CD4-positive, alpha-beta memory T cell (primary cell): ENCODE results near the gene STXBP4. TPM values are rescaled to one million over a fixed set of nuclear protein-coding genes. Genes with fewer than 3 reads are reported as not detected.
A peak's percentile ranks its signal among the peaks of the same experiment; 100 is the strongest.

Experiments
- CTCF ChIA-PET: fragments of 350-600 bp; sonication (Branson Sonifier 250); formaldehyde crosslinking; loops from one replicate; lab custom pipeline; 2021; ENCODE audit warnings: inconsistent platforms; ENCODE audit not compliant: partially characterized antibody; lab: Charles Lee
- POLR2A ChIA-PET: fragments of 350-600 bp; sonication (Branson Sonifier 250); formaldehyde crosslinking; loops from one replicate; lab custom pipeline; 2021; ENCODE audit not compliant: partially characterized antibody; lab: Charles Lee
- DNase-seq, 5 donors: peaks; one replicate each; pipeline versions ENCODE4 v3.0.0 to v3.0.0-alpha.2; 2020 to 2022; ENCODE audit warnings: mixed read lengths in 1 of 5
- H3K27ac ChIP-seq: one replicate; pipeline ENCODE4 v1.7.0; 2013; ENCODE audit warnings: low read depth, low read length
- H3K27me3 ChIP-seq: 2 replicates; pipeline ENCODE4 v1.7.0; 2013; ENCODE audit warnings: mild to moderate bottlenecking, low read length, moderate library complexity; ENCODE audit not compliant: insufficient read depth
- H3K36me3 ChIP-seq: 2 replicates; pipeline ENCODE4 v1.7.0; 2013; ENCODE audit warnings: mild to moderate bottlenecking, low read length, moderate library complexity; ENCODE audit not compliant: insufficient read depth
- H3K4me1 ChIP-seq: 2 replicates; pipeline ENCODE4 v1.7.0; 2013; ENCODE audit warnings: mild to moderate bottlenecking, low read length, moderate library complexity; ENCODE audit not compliant: insufficient read depth
- H3K4me3 ChIP-seq, 2 donors: one replicate each; pipeline ENCODE4 v1.7.0; 2013; ENCODE audit warnings: low read length in 2 of 2, mild to moderate bottlenecking in 1 of 2
- H3K9me3 ChIP-seq, 2 donors: one replicate each; pipeline ENCODE4 v1.7.0; 2013; ENCODE audit warnings: low read length in 2 of 2, control low read depth in 1 of 2; ENCODE audit not compliant: control insufficient read depth in 1 of 2
- H3K27ac Mint-ChIP-seq, 7 donors: one replicate each; pipeline ENCODE4 v1.8.0; 2020 to 2021; ENCODE audit warnings: mixed read lengths in 7 of 7, mild to moderate bottlenecking in 6 of 7, inconsistent platforms in 3 of 7, moderate library complexity in 3 of 7
- H3K27me3 Mint-ChIP-seq, 2 donors: one replicate each; pipeline ENCODE4 v1.8.0; 2020 to 2021; ENCODE audit warnings: mixed read lengths in 2 of 2
- H3K36me3 Mint-ChIP-seq, 2 donors: one replicate each; pipeline ENCODE4 v1.8.0; 2020 to 2021; ENCODE audit warnings: mixed read lengths in 2 of 2, inconsistent platforms in 1 of 2, mild to moderate bottlenecking in 1 of 2
- H3K4me1 Mint-ChIP-seq, 4 donors: one replicate each; pipeline ENCODE4 v1.8.0; 2020 to 2021; ENCODE audit warnings: mixed read lengths in 4 of 4, mild to moderate bottlenecking in 1 of 4
- H3K4me3 Mint-ChIP-seq, 8 donors: one replicate each; pipeline ENCODE4 v1.8.0; 2020 to 2021; ENCODE audit warnings: mixed read lengths in 8 of 8, mild to moderate bottlenecking in 7 of 8, moderate library complexity in 6 of 8, inconsistent platforms in 3 of 8
- H3K9me3 Mint-ChIP-seq, 8 donors: one replicate each; pipeline ENCODE4 v1.8.0; 2020 to 2021; ENCODE audit warnings: mixed read lengths in 8 of 8, mild to moderate bottlenecking in 5 of 8, inconsistent platforms in 3 of 8, moderate library complexity in 1 of 8
- intact Hi-C: fragments of 100-400 bp; cut with micrococcal nuclease; formaldehyde crosslinking; loops from one replicate; pipeline ENCODE4 v1.15.1; 2023
- polyA plus RNA-seq, 2 donors: library from polyadenylated mRNA; unstranded; fragments of 300-500 nt; fragmentation: Illumina TruSeq; gene quantifications; one replicate each; pipeline ENCODE4 v1.2.3, GENCODE V29; 2021
- total RNA-seq, 2 experiments: library from RNA; stranded (reverse); gene quantifications; one replicate each; pipeline ENCODE4 v1.2.3, GENCODE V29; 2021

Gene STXBP4
- total and polyA plus RNA-seq, 4 experiments from 2014 or later, result 1.5 to 12.8 (median 7.3) TPM

DNA sequence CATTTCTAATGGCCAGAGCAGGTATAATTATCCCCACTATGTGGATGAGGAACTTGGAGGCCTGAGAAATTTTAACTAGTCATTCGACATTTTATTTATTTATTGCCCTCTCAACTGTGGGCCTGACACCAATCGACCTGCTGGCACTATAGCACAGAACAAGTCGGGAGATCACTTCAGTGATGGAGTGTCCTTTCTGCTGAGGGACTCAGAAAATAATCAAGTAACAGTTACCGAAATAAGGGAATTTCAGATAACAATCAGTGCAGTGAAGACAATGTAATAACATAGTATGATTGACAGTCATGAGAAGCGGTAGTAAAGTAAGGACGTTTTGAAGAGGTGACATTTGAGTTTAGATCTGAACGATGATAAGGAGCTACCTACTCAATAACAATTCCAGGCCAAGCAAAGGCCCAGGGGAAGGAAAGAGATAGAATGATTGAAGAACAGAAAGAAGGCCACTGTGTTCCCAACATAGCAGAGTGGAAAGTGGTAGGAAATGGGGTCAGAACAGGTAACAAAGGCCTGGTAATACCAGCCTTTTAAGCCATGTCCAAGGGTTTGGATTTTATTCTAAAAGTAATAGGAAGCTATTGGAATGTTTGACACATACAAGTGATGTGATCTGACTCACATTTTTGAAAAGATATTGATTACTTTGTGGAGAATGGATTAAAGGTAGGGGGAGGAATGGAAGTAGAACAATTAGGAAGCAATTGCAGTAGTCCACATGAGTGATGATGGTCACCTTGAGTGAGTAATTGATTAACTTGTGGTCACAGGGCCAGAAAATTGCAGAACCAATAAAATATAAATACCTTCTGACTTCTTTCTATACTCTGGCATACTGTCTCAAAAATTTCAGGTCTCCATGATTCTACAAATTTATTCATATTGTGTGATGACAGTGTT is 1.4 kb downstream of the STXBP4 start:
- Mint-ChIP-seq H3K27ac (no peak overlapping the region), H3K9me3 (no peaks in the 10 kb centered on the region), H3K4me3 (peak overlapping the region in 3 of 8 donors; percentile 6 to 22 (median 19)), H3K4me1 (peaks cover 8 to 23% (median 18%) of the 10 kb centered on the region in 4 donors), H3K36me3 (peaks cover 3 to 7% of the 10 kb centered on the region in 2 donors), H3K27me3 (no peaks in the 10 kb centered on the region)
- peaks cover under 1% of the 10 kb centered on the region for H3K36me3 ChIP-seq
- H3K4me1 ChIP-seq, result peaks cover 29% of the 10 kb centered on the region
- H3K9me3 ChIP-seq, result no peaks in the 10 kb centered on the region
- no peaks in the 10 kb centered on the region for H3K27me3 ChIP-seq
- CTCF ChIA-PET, result interaction anchor here (1.3 to 2.6 kb wide), 3 partner anchors 19 to 270 kb away, joined by 3 to 10 read pairs (median 5); no protein-coding TSS in a partner anchor
- DNase-seq, result no peak
- POLR2A ChIA-PET, result no interaction called here
- peak overlapping the region; percentile 78 to 84 for H3K4me3 ChIP-seq
- peak overlapping the region; percentile 90 for H3K27ac ChIP-seq
- intact Hi-C loops, result loop anchor here (2.0 to 10.0 kb wide), 2 partner anchors 785 to 1865 kb away; partner anchors contain the start of genes DGKE and PCTP

DNA sequence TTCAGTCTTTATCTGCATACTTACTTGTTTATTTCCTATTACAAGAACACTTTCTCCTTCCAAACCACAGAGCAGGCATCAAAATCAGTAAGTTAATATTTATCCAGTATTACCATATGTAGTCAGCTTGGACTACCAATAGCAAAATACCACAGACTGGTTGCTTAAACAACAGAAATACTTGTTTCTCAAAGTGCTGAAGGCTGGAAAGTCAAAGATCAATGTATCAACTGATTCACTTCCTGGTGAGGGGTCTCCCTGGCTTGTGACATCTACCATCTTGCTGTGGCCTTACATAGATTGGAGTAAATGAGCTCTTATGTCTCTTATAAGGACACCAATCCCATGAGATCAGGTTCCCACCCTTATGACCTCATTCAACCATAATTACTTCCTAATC is 2.6 kb downstream of the STXBP4 start:
- H3K27ac Mint-ChIP-seq, result peak overlapping the region in 4 of 7 donors; percentile 1 to 66 (median 30)
- intact Hi-C loops, result no loop called here

DNA sequence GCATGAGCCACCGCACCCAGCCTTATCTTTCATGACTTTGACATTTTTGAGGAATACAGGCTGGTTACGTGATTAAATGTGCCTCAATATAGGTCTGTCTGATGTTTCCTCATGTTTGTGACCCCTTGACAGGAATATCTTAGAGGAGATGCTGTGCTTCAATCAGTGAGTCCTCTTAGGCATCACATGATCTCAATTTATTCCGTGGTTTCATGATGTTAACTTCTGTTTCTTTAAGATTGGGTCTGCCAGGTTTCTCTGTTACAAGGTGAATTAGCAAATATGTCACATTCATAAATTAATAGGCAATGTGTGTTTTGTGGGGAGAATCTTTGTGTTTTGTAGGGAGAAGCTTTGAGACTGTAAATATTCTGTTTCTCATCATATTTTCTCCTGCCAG is 3.3 kb downstream of the STXBP4 start:
- Histone ChIP-seq H3K27ac (no peak overlapping the region), H3K36me3 (no peaks in the 10 kb centered on the region), H3K4me1 (peaks cover 20% of the 10 kb centered on the region), H3K9me3 (no peaks in the 10 kb centered on the region), H3K4me3 (no peak overlapping the region), H3K27me3 (no peaks in the 10 kb centered on the region)
- H3K27ac Mint-ChIP-seq, result no peak overlapping the region
- DNase-seq, result no peak
- no peak overlapping the region for H3K4me3 Mint-ChIP-seq
- ChIA-PET POLR2A (no interaction called here), CTCF (no interaction called here)
- peaks cover 0 to 3% of the 10 kb centered on the region in 2 donors for H3K36me3 Mint-ChIP-seq
- H3K4me1 Mint-ChIP-seq, result peaks cover 4 to 15% (median 8%) of the 10 kb centered on the region in 4 donors
- no peaks in the 10 kb centered on the region for H3K27me3 Mint-ChIP-seq
- intact Hi-C loops, result no loop called here
- no peaks in the 10 kb centered on the region for H3K9me3 Mint-ChIP-seq

More for the DNA sequence above, 2.6 kb downstream of the STXBP4 start:
- no peaks in the 10 kb centered on the region for H3K27me3 ChIP-seq
- no peak for DNase-seq
- Mint-ChIP-seq H3K4me3 (no peak overlapping the region), H3K4me1 (peaks cover 8 to 22% (median 13%) of the 10 kb centered on the region in 4 donors), H3K9me3 (no peaks in the 10 kb centered on the region), H3K36me3 (peaks cover 0 to 3% of the 10 kb centered on the region in 2 donors), H3K27me3 (no peaks in the 10 kb centered on the region)
- POLR2A ChIA-PET, result no interaction called here
- no peaks in the 10 kb centered on the region for H3K9me3 ChIP-seq
- CTCF ChIA-PET, result interaction anchor here (1.8 kb wide), 1 partner anchor 18 kb away, joined by 5 read pairs; no protein-coding TSS in a partner anchor
- H3K4me3 ChIP-seq, result no peak overlapping the region
- peaks cover 28% of the 10 kb centered on the region for H3K4me1 ChIP-seq
- no peaks in the 10 kb centered on the region for H3K36me3 ChIP-seq
- H3K27ac ChIP-seq, result no peak overlapping the region

DNA sequence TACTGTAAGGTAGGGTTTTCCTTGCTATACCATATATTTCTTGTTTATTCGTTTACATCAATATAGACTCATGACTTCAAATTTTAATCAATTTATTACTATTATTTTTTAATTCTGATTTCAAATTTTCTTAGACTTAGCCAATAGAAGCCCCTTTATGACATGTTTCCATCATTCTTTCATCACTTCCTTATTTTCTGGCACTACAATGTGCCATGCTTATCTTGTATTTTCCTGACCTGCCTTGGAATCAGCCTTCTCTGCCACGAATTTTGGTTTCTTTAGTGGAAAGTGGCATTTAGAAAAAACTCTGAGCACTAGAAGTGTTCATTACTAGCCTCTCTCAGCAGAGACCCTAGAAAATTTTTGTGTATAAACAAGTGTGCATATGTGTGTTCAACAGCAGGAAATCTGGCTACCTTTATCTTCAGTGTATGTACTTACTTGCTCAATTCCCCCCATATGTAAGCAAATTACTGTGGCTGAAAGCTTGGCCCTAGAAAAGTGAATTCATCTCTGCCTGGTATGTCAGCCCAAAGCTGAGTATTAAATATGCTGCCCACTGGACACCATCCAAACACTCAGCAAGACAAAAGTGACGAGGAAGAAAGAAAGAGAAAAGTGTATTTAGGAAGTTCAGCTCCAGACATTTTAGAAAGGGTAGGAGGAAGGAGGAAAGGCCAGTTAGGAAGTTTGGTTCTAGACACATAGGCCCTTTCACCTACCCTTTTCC is 4.0 kb downstream of the STXBP4 start:
- H3K27me3 ChIP-seq, result no peaks in the 10 kb centered on the region
- Mint-ChIP-seq H3K36me3 (peaks cover 0 to 1% of the 10 kb centered on the region in 2 donors), H3K27ac (peak overlapping the region in 1 of 7 donors; percentile 37), H3K27me3 (no peaks in the 10 kb centered on the region), H3K4me1 (peaks cover 0 to 11% (median 7%) of the 10 kb centered on the region in 4 donors), H3K4me3 (no peak overlapping the region), H3K9me3 (no peaks in the 10 kb centered on the region)
- H3K9me3 ChIP-seq, result no peaks in the 10 kb centered on the region
- no peak overlapping the region for H3K27ac ChIP-seq
- ChIA-PET POLR2A (no interaction called here), CTCF (interaction anchor here (1.2 to 2.5 kb wide), 2 partner anchors 21 to 322 kb away, joined by 3 to 12 read pairs; no protein-coding TSS in a partner anchor)
- DNase-seq, result no peak
- no peak overlapping the region for H3K4me3 ChIP-seq
- no peaks in the 10 kb centered on the region for H3K36me3 ChIP-seq
- intact Hi-C loops, result no loop called here
- H3K4me1 ChIP-seq, result peaks cover 16% of the 10 kb centered on the region

DNA sequence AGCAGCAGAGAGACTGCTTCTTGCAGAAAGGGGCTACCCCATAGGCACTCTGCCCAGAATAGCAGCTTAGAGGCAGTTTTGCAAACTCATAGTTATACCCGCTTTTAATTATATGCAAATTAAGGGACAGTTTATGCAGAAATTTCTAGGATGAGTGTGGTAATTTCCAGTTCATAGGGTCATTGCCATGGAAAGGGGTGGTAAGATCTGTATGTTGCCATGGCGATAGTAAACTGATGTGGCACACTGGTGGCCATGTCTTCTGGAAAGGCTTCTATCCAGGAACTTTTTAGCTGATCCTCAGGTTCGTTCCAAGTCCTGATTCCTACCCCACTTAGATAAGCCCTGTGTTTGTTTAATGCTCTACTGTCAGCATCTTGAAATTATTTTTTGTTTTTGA is 6.2 kb downstream of the STXBP4 start:
- Mint-ChIP-seq H3K4me1 (peaks cover 0 to 10% (median 8%) of the 10 kb centered on the region in 4 donors), H3K27ac (no peak overlapping the region), H3K27me3 (no peaks in the 10 kb centered on the region), H3K9me3 (peaks cover 0 to 1% (median 0%) of the 10 kb centered on the region in 8 donors), H3K4me3 (no peak overlapping the region), H3K36me3 (peaks cover 0 to 5% of the 10 kb centered on the region in 2 donors)
- intact Hi-C loops, result no loop called here
- POLR2A ChIA-PET, result no interaction called here
- no peak for DNase-seq
- Histone ChIP-seq H3K27ac (no peak overlapping the region), H3K27me3 (no peaks in the 10 kb centered on the region), H3K36me3 (no peaks in the 10 kb centered on the region), H3K4me1 (peaks cover 9% of the 10 kb centered on the region), H3K9me3 (no peaks in the 10 kb centered on the region), H3K4me3 (no peak overlapping the region)
- CTCF ChIA-PET, result interaction anchor here (2.5 kb wide), 1 partner anchor 18 kb away, joined by 12 read pairs; no protein-coding TSS in a partner anchor

DNA sequence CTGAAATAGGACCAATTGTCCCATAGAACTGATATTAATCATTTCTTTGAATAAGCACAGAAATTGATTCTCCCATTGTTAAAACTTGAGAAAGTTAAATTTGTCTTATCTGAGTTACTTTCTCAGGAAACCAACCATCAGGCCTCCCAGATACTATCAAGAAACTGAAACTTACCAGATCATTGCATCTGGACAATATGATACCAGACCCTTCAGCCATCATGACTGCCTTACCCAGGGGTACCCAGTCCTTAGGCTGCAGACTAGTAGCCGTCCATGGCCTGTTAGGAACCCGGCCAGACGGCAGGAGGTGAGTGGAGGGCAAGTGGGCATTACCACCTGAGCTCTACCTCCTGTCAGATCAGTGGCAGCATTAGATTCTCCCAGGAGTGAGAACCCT is 7.8 kb downstream of the STXBP4 start:
- no peaks in the 10 kb centered on the region for H3K4me1 ChIP-seq
- Mint-ChIP-seq H3K27ac (no peak overlapping the region), H3K27me3 (no peaks in the 10 kb centered on the region), H3K9me3 (peaks cover 0 to 8% (median 3%) of the 10 kb centered on the region in 8 donors), H3K4me3 (no peak overlapping the region), H3K36me3 (peaks cover 0 to 5% of the 10 kb centered on the region in 2 donors), H3K4me1 (peaks cover 0 to 7% (median 3%) of the 10 kb centered on the region in 4 donors)
- no peaks in the 10 kb centered on the region for H3K36me3 ChIP-seq
- ChIA-PET CTCF (no interaction called here), POLR2A (no interaction called here)
- no peaks in the 10 kb centered on the region for H3K9me3 ChIP-seq
- intact Hi-C loops, result no loop called here
- H3K4me3 ChIP-seq, result no peak overlapping the region
- H3K27ac ChIP-seq, result no peak overlapping the region
- DNase-seq, result no peak
- no peaks in the 10 kb centered on the region for H3K27me3 ChIP-seq
